Measurements from ENCODE around the gene AKR1C4. TPM values are rescaled to one million over a fixed set of nuclear protein-coding genes. Genes with fewer than 3 reads are reported as not detected.

AKR1C4 gene
- total RNA-seq, 1 donor from 2014 or later, result not detected

DNA sequence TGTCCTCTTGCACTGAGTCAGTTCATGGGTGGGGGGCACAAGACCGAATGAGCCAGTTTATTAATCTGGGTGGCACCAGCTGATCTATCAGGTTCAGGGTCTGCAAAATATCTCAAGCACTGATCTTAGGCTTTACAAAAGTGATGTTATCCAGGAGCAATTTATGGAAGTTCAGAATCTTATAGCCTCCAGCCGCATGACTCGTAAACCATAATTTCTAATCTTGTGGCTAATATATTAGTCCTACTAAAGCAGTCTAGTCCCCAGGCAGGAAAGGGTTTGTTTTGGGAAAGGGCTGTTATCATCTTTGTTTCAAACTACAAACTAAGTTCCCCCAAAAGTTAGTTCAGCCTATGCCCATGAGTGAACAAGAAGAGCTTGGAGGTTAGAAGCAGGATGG is 45.6 kb upstream of the AKR1C4 start:
- H3K36me3 Mint-ChIP-seq (ENCODE audit: unreplicated experiment), result no peaks in the 10 kb centered on the region
- TF ChIP-seq, protein P1, sequence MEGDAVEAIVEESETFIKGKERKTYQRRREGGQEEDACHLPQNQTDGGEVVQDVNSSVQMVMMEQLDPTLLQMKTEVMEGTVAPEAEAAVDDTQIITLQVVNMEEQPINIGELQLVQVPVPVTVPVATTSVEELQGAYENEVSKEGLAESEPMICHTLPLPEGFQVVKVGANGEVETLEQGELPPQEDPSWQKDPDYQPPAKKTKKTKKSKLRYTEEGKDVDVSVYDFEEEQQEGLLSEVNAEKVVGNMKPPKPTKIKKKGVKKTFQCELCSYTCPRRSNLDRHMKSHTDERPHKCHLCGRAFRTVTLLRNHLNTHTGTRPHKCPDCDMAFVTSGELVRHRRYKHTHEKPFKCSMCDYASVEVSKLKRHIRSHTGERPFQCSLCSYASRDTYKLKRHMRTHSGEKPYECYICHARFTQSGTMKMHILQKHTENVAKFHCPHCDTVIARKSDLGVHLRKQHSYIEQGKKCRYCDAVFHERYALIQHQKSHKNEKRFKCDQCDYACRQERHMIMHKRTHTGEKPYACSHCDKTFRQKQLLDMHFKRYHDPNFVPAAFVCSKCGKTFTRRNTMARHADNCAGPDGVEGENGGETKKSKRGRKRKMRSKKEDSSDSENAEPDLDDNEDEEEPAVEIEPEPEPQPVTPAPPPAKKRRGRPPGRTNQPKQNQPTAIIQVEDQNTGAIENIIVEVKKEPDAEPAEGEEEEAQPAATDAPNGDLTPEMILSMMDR (IDR thresholded peaks at IDR 0.05), result no peak
- DNase-seq (ENCODE audit: extremely low spot score, unreplicated experiment), result no peak
- no peaks in the 10 kb centered on the region for H3K27me3 Mint-ChIP-seq (ENCODE audit: unreplicated experiment)
- H3K4me1 Mint-ChIP-seq (ENCODE audit: unreplicated experiment), result no peaks in the 10 kb centered on the region
- H3K4me3 Mint-ChIP-seq (ENCODE audit: unreplicated experiment), result no peak overlapping the region
- H3K27ac Mint-ChIP-seq (ENCODE audit: unreplicated experiment), result no peak overlapping the region
- peaks cover 15% of the 10 kb centered on the region for H3K9me3 Mint-ChIP-seq (ENCODE audit: unreplicated experiment)

DNA sequence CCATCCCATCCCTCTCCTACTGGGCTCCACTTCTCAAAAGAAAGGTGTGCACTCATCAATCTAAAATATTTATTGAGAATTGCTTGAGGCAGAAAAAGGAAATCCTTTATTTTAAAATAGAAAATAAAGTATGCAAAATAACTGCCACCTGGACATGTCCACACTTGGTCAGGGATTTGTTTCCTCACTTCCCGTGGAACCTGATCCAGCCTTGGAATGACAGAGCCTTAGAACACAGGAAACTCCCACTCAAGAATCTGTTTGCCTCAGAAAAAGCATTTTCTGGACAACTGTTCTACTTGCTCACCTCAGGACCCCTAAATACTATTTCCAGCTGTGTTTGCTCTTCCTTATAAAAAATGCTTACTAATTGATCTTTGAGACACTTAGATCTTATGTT is 40.7 kb upstream of the AKR1C4 start:
- Mint-ChIP-seq H3K36me3 (ENCODE audit: unreplicated experiment) (no peaks in the 10 kb centered on the region), H3K4me1 (ENCODE audit: unreplicated experiment) (no peaks in the 10 kb centered on the region), H3K27me3 (ENCODE audit: unreplicated experiment) (no peaks in the 10 kb centered on the region), H3K27ac (ENCODE audit: unreplicated experiment) (no peak overlapping the region), H3K4me3 (ENCODE audit: unreplicated experiment) (no peak overlapping the region), H3K9me3 (ENCODE audit: unreplicated experiment) (peaks cover 14% of the 10 kb centered on the region)
- TF ChIP-seq, protein P1 (IDR thresholded peaks at IDR 0.05), result no peak
- DNase-seq (ENCODE audit: extremely low spot score, unreplicated experiment), result no peak

DNA sequence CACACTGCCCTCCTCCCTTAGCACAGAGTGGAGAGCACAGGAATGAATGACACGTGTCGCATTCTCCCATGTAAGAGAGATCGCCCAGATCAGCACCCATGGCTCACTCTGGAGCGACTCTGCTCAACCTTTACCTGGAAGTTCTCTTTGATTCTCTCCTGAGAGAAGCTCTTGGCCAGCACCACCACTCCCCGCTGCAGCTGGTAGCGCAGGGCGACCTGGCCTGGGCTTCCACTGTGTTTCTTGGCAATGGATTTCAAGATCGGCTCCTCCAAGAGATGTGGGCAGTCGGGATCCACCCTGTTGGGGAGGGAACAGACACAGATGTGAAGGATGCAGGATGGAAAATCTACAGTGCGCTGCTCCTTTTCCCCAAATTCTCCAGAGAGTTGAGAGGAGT is 39.1 kb upstream of the AKR1C4 start:
- H3K27ac Mint-ChIP-seq (ENCODE audit: unreplicated experiment), result no peak overlapping the region
- H3K36me3 Mint-ChIP-seq (ENCODE audit: unreplicated experiment), result no peaks in the 10 kb centered on the region
- TF ChIP-seq, protein P1 (IDR thresholded peaks at IDR 0.05), result no peak
- no peaks in the 10 kb centered on the region for H3K4me1 Mint-ChIP-seq (ENCODE audit: unreplicated experiment)
- H3K9me3 Mint-ChIP-seq (ENCODE audit: unreplicated experiment), result peaks cover 25% of the 10 kb centered on the region
- no peak overlapping the region for H3K4me3 Mint-ChIP-seq (ENCODE audit: unreplicated experiment)
- DNase-seq (ENCODE audit: extremely low spot score, unreplicated experiment), result no peak
- H3K27me3 Mint-ChIP-seq (ENCODE audit: unreplicated experiment), result no peaks in the 10 kb centered on the region

DNA sequence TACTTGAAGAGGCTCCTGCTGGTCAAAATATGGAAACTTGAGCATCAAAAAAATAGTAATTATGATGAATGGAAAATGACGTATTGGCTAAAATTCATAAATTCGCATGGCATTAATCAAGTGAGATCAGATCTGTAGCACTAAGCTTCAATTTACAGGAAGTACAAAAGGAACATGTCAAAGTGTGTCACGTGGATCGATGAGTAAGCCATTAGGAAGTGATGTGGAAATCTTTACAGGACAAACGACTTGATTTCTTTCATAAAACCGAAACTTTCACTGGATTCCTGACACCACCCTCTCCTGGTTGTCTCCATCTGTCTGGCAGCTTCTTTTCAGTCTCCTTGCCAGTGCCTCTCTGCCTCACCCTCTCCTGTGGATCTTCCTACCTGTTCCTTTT is 37.5 kb upstream of the AKR1C4 start:
- Mint-ChIP-seq H3K4me3 (ENCODE audit: unreplicated experiment) (no peak overlapping the region), H3K9me3 (ENCODE audit: unreplicated experiment) (peaks cover 39% of the 10 kb centered on the region), H3K27ac (ENCODE audit: unreplicated experiment) (no peak overlapping the region), H3K27me3 (ENCODE audit: unreplicated experiment) (no peaks in the 10 kb centered on the region), H3K4me1 (ENCODE audit: unreplicated experiment) (no peaks in the 10 kb centered on the region), H3K36me3 (ENCODE audit: unreplicated experiment) (no peaks in the 10 kb centered on the region)
- DNase-seq (ENCODE audit: extremely low spot score, unreplicated experiment), result no peak
- TF ChIP-seq, protein P1 (IDR thresholded peaks at IDR 0.05), result no peak

DNA sequence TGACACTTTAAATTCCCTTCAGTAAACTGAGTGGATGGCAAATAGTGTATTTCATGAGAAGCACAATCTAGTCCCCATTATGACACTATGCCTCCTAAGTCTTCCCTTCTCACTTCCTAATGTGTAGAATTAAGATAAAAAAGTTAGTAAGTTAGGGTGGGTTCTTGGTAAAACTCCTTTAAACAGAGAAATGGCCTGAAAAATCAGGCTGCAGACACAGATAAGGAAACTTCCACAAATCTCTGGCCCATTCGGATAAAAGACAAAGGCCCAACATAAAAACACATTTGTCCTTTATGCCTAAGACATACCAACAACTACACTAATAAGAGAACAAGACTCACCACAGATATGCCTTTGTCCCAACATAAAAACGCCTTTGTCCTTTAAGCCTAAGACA is 33.1 kb upstream of the AKR1C4 start:
- Mint-ChIP-seq H3K4me1 (ENCODE audit: unreplicated experiment) (no peaks in the 10 kb centered on the region), H3K27me3 (ENCODE audit: unreplicated experiment) (no peaks in the 10 kb centered on the region), H3K27ac (ENCODE audit: unreplicated experiment) (no peak overlapping the region), H3K9me3 (ENCODE audit: unreplicated experiment) (peaks cover 59% of the 10 kb centered on the region), H3K36me3 (ENCODE audit: unreplicated experiment) (no peaks in the 10 kb centered on the region), H3K4me3 (ENCODE audit: unreplicated experiment) (no peak overlapping the region)
- DNase-seq (ENCODE audit: extremely low spot score, unreplicated experiment), result no peak
- TF ChIP-seq, protein P1 (IDR thresholded peaks at IDR 0.05), result no peak

Data from osteocyte (in vitro differentiated cells).